HCT116 (cell line): Measurements from ENCODE around the gene MRPS12. TPM values are rescaled to one million over a fixed set of nuclear protein-coding genes. Genes with fewer than 3 reads are reported as not detected.

ENCODE experiments used
- ATAC-seq: fragments of 200-7000 bp; cut with Tn5 transposase; 2 replicates; pipeline ENCODE4 v1.9.1; 2020; ENCODE audit warnings: mild to moderate bottlenecking, moderate library complexity
- BruUV-seq: library from RNA; stranded (reverse); fragments of 400-500 nt; replicated peaks from 2 replicates; lab custom pipeline; 2021; lab: Mats Ljungman, UMichigan
- CTCF ChIA-PET: fragments of 300-600 bp; sonication (Branson Sonifier 250); formaldehyde crosslinking; loops from one replicate; lab custom pipeline; 2021; ENCODE audit warnings: antibody characterized with exemption; lab: Charles Lee
- POLR2A ChIA-PET: fragments of 300-600, 350-600 bp; sonication (Branson Sonifier 250); formaldehyde crosslinking; loops from one replicate; lab custom pipeline; 2021; ENCODE audit warnings: antibody characterized with exemption; lab: Charles Lee
- RAD21 ChIA-PET, 2 experiments: fragments of 300-600 bp; sonication (Branson Sonifier 250); formaldehyde crosslinking; loops; one replicate each; lab custom pipeline; 2023; ENCODE audit warnings: low total read pairs in 2 of 2; ENCODE audit not compliant: uncharacterized antibody in 2 of 2, unreplicated experiment in 2 of 2, low non-redundant PET in 1 of 2; lab: Charles Lee
- DNase-seq: peaks from one replicate; pipeline ENCODE4 v3.0.0-alpha.2; 2010; ENCODE audit warnings: low read depth, low spot score
- H2AFZ ChIP-seq: fragments of 200-600 bp; shearing (Covaris generic), sonication (generic); 2 replicates; pipeline ENCODE4 v1.6.1; 2017; ENCODE audit warnings: low read depth, mixed run types, mixed read lengths, antibody characterized with exemption, low read length; ENCODE audit not compliant: poor library complexity, severe bottlenecking
- H3K27ac ChIP-seq: 2 replicates; pipeline ENCODE4 v1.5.1; 2012; ENCODE audit warnings: low read depth, low read length
- H3K27me3 ChIP-seq: fragments of 200-600 bp; sonication (generic); 2 replicates; pipeline ENCODE4 v1.6.1; 2016; ENCODE audit warnings: mixed run types, low read length, mixed read lengths; ENCODE audit not compliant: insufficient read depth
- H3K36me3 ChIP-seq, 2 experiments: fragments of 200-500 bp in 1 of 2; fragments of 200-600 bp in 1 of 2; sonication (Bioruptor generic) in 1 of 2; sonication (generic) in 1 of 2; 2 replicates each; pipeline versions ENCODE4 v1.5.1 to v1.6.1; 2014 to 2016; ENCODE audit warnings: low read length in 2 of 2, inconsistent platforms in 1 of 2, mixed read lengths in 1 of 2, mixed run types in 1 of 2; ENCODE audit not compliant: insufficient read depth in 2 of 2, control insufficient read depth in 1 of 2
- H3K4me1 ChIP-seq, 2 experiments: fragments of 200-600 bp in 1 of 2; sonication (generic) in 1 of 2; 2 replicates each; pipeline versions ENCODE4 v1.5.1 to v1.6.1; 2012 to 2017; ENCODE audit warnings: low read length in 2 of 2, inconsistent platforms in 1 of 2, mild to moderate bottlenecking in 1 of 2, mixed read lengths in 1 of 2, mixed run types in 1 of 2, moderate library complexity in 1 of 2; ENCODE audit not compliant: insufficient read depth in 2 of 2, control insufficient read depth in 1 of 2
- H3K4me2 ChIP-seq: fragments of 200-600 bp; sonication (generic); 2 replicates; pipeline ENCODE4 v1.6.1; 2017; ENCODE audit warnings: mixed run types, low read length, mixed read lengths
- H3K4me3 ChIP-seq, 2 experiments: fragments of 200-600 bp in 1 of 2; sonication (generic) in 1 of 2; replicated peaks in 1 of 2; 2 replicates each; pipeline ENCODE4 v1.5.1; 2011 to 2016; ENCODE audit warnings: low read length in 2 of 2, control low read depth in 1 of 2, low read depth in 1 of 2, mild to moderate bottlenecking in 1 of 2, mixed read lengths in 1 of 2, mixed run types in 1 of 2
- H3K79me2 ChIP-seq: fragments of 200-600 bp; sonication (generic); 2 replicates; pipeline ENCODE4 v1.6.1; 2017; ENCODE audit warnings: mild to moderate bottlenecking, mixed run types, low read length, moderate library complexity, mixed read lengths; ENCODE audit not compliant: insufficient read depth
- H3K9ac ChIP-seq: fragments of 200-600 bp; sonication (generic); 2 replicates; pipeline ENCODE4 v1.6.1; 2016; ENCODE audit warnings: low read length, mixed read lengths
- H3K9me2 ChIP-seq: fragments of 200-600 bp; sonication (generic), shearing (Covaris generic); 2 replicates; pipeline ENCODE4 v1.6.1; 2017; ENCODE audit warnings: mixed run types, mild to moderate bottlenecking, moderate library complexity; ENCODE audit not compliant: insufficient read depth
- H3K9me3 ChIP-seq, 2 experiments: fragments of 200-500 bp in 1 of 2; fragments of 200-600 bp in 1 of 2; sonication (Bioruptor generic) in 1 of 2; sonication (generic) in 1 of 2; 2 replicates each; pipeline ENCODE4 v1.6.1; 2014 to 2017; ENCODE audit warnings: low read length in 2 of 2, mixed read lengths in 2 of 2, inconsistent platforms in 1 of 2, low read depth in 1 of 2, mild to moderate bottlenecking in 1 of 2, mixed run types in 1 of 2, moderate library complexity in 1 of 2; ENCODE audit not compliant: control insufficient read depth in 1 of 2, insufficient read depth in 1 of 2
- H4K20me1 ChIP-seq: fragments of 200-600 bp; sonication (generic), shearing (Covaris generic); 2 replicates; pipeline ENCODE4 v1.6.1; 2017; ENCODE audit warnings: mixed run types, mild to moderate bottlenecking, moderate library complexity; ENCODE audit not compliant: insufficient read depth
- ATF3 ChIP-seq: IDR thresholded peaks from 2 replicates; pipeline ENCODE4 v1.6.1; 2012
- CBX3 ChIP-seq: IDR thresholded peaks from 2 replicates; pipeline ENCODE4 v1.6.1; 2012; ENCODE audit warnings: low read depth
- CEBPB ChIP-seq: IDR thresholded peaks from 2 replicates; pipeline ENCODE4 v1.6.1; 2012; ENCODE audit warnings: low read depth
- CTCF ChIP-seq, 3 experiments: fragments of 200-600 bp in 1 of 3; sonication (generic) in 1 of 3; IDR thresholded peaks in 2 of 3; conservative IDR thresholded peaks in 1 of 3; 2 replicates each; pipeline ENCODE4 v1.5.1; 2012 to 2017; ENCODE audit warnings: low read depth in 2 of 3, low read length in 2 of 3, antibody characterized with exemption in 1 of 3, borderline replicate concordance in 1 of 3, control low read depth in 1 of 3, mild to moderate bottlenecking in 1 of 3, mixed read lengths in 1 of 3, mixed run types in 1 of 3, moderate library complexity in 1 of 3; ENCODE audit not compliant: insufficient read depth in 1 of 3
- ELF1 ChIP-seq: IDR thresholded peaks from 2 replicates; pipeline ENCODE4 v1.6.1; 2012; ENCODE audit warnings: low read depth, borderline replicate concordance
- EZH2 ChIP-seq: fragments of 200-600 bp; sonication (generic); IDR thresholded peaks from 2 replicates; pipeline ENCODE4 v1.6.1; 2017; ENCODE audit warnings: antibody characterized with exemption, mixed run types
- EZH2phosphoT487 ChIP-seq: fragments of 200-600 bp; IDR thresholded peaks from 2 replicates; pipeline ENCODE4 v1.6.1; 2018; ENCODE audit warnings: antibody characterized with exemption, borderline replicate concordance
- FOSL1 ChIP-seq: IDR thresholded peaks from 2 replicates; pipeline ENCODE4 v1.6.1; 2012; ENCODE audit warnings: low read depth
- JUND ChIP-seq: IDR thresholded peaks from 2 replicates; pipeline ENCODE4 v1.6.1; 2012
- MAX ChIP-seq: IDR thresholded peaks from 2 replicates; pipeline ENCODE4 v1.6.1; 2012
- POLR2AphosphoS5 ChIP-seq: IDR thresholded peaks from 2 replicates; pipeline ENCODE4 v1.6.1; 2011; ENCODE audit warnings: mild to moderate bottlenecking, low read depth, low read length, moderate library complexity
- RAD21 ChIP-seq: IDR thresholded peaks from 2 replicates; pipeline ENCODE4 v1.6.1; 2012; ENCODE audit warnings: low read depth, mild to moderate bottlenecking
- SIN3A ChIP-seq: IDR thresholded peaks from 2 replicates; pipeline ENCODE4 v1.6.1; 2012; ENCODE audit warnings: low read depth
- SP1 ChIP-seq: IDR thresholded peaks from 2 replicates; pipeline ENCODE4 v1.6.1; 2012; ENCODE audit warnings: low read depth
- SRF ChIP-seq: IDR thresholded peaks from 2 replicates; pipeline ENCODE4 v1.6.1; 2012; ENCODE audit warnings: low read depth
- YY1 ChIP-seq: IDR thresholded peaks from 2 replicates; pipeline ENCODE4 v1.6.1; 2011; ENCODE audit warnings: low read length, low read depth, moderate library complexity, mild to moderate bottlenecking; ENCODE audit not compliant: insufficient replicate concordance; ENCODE audit errors: extremely low read depth
- ZFX ChIP-seq: fragments of 450-650 bp; IDR thresholded peaks from 2 replicates; pipeline ENCODE4 v1.6.1; 2017
- intact Hi-C: fragments of 100-400 bp; cut with micrococcal nuclease; formaldehyde crosslinking; loops from 2 replicates; pipeline ENCODE4 v1.10.0; 2022
- total RNA-seq: library from RNA; stranded (reverse); gene quantifications from one replicate; pipeline ENCODE4 v1.2.1, GENCODE V29; 2021; ENCODE audit not compliant: unreplicated experiment

Gene MRPS12
- total RNA-seq, 1 experiment from 2014 or later = 97.7 TPM

GRCh38 chr19:38917516-38917915 is 13.2 kb upstream of the MRPS12 start:
- no peak for ATAC-seq
- Histone ChIP-seq H4K20me1 (no peaks in the 10 kb centered on the region), H3K79me2 (no peaks in the 10 kb centered on the region), H3K27ac (no peak overlapping the region), H3K27me3 (no peaks in the 10 kb centered on the region)
- CTCF ChIA-PET = no interaction called here
- no peak for TF ChIP-seq ELF1
- TF ChIP-seq SP1 = no peak
- no peak for TF ChIP-seq EZH2phosphoT487
- no peak for TF ChIP-seq MAX
- no peak for TF ChIP-seq RAD21
- TF ChIP-seq CBX3 = no peak
- no peak for TF ChIP-seq JUND
- no peak for TF ChIP-seq SRF
- TF ChIP-seq FOSL1 = no peak
- TF ChIP-seq EZH2 = no peak
- no peak for TF ChIP-seq YY1
- TF ChIP-seq ATF3 = no peak
- no peak for TF ChIP-seq CEBPB
- no peak for TF ChIP-seq CTCF (IDR thresholded peaks at IDR 0.05 in 2 of 3, conservative IDR thresholded peaks at IDR 0.05 in 1 of 3; ENCODE audit: borderline replicate concordance in 1 of 3, insufficient read depth in 1 of 3, low read depth in 2 of 3, low read length in 2 of 3)
- TF ChIP-seq ZFX = no peak
- no peak for TF ChIP-seq POLR2AphosphoS5
- TF ChIP-seq SIN3A = no peak
- TF ChIP-seq, all 23 proteins: peak for 0
- Histone ChIP-seq H3K4me3 (no peak overlapping the region), H3K9ac (no peak overlapping the region), H3K9me2 (no peaks in the 10 kb centered on the region), H3K9me3 (no peaks in the 10 kb centered on the region), H3K4me2 (no peak overlapping the region), H2AFZ (no peak overlapping the region), H3K36me3 (peaks cover 2 to 6% of the 10 kb centered on the region in 2 experiments; a peak in 2 of 4 replicates), H3K4me1 (no peaks in the 10 kb centered on the region)
- RAD21 ChIA-PET = no interaction called here
- intact Hi-C loops = no loop called here
- BruUV-seq = no TSS peak
- POLR2A ChIA-PET = interaction anchor here (0.7 kb wide), 1 partner anchor 11 kb away, joined by 5 read pairs; no protein-coding TSS in a partner anchor
- no peak for DNase-seq
